ENCODE measurements around the gene TMEM114. TPM values are rescaled to one million over a fixed set of nuclear protein-coding genes. Genes with fewer than 3 reads are reported as not detected.

TMEM114 gene
- not detected in 2 replicates for total RNA-seq (2014; rRNA removed; shearing (Covaris generic))

DNA sequence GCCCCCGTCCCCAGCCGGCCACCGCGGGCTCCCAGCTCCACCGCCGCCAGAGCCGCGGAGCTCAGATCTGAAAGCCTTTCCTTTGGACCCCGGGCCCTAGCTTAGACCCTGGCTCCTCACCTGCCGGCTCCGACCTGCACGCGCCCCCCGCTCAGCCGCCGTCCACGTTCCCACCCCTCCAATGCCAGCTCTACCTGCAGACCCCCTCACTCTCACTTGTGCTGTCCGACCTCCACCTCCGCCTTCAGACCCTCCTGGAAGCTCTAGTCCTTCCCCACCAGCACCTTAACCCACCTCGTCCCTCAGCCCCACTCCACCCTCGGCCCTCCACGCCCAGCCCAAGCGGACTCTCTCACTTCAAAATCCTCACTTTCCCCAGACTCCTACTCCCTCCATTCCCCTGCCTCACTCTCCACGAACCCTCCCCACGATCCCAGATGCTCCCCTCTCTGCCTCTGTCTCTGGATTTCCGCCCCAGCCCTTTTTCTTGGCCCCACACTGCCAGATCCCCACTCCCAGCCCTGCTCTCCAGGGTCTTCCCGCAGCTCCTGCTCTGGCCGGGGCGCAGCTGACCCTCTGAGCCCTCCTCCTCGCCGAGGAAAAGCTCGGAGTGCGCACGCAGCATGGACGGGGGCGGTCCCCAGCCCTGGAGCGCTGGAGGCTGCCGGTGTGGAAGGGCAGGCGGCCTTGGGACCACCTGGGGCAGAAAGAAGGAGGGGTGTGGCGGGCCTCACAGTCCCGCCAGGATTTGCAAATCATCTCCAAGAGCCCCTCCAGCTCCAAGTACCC, at the start of gene TMEM114:
Gene TMEM114 (minus strand): TSS at position 612 of the 789 bp plus-strand sequence. CDS start 673 bp downstream, outside the sequence.

DNA sequence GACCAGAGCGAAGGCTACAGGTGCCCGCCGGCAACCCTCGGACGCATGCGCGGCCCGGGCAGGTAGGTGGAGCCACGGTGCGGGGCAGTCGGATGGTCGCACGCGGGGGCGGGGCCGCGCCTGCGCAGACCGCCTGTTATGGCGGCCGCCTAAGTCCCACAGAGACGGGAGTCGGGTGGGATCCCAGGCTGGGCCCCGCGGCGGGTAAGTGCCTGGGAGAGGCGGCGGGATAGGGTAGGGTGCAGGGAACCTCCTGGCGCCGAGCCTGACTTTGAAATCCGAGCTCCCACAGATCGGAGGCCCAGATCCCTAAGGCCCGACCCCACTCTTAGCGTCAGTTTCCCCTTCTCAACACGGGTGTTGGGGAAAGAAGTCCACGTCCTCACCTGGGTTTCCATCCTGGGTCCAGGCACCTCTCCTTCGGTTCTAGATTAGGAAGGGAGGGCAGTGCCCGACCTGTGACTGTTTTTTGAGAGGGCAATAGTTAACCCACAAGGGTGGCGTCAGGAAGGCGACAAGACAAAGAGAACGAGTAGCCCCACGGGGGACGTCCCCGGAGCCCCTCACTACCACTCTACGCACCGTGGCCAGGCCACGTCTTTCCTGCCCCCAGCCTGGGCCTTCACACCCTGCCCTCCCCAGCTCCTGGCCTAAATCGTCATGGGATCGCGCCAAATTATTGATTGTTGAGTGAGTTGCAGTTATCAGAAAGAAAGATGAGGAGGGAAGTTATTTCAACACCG, 31.4 kb upstream of the TMEM114 start, which contains the start of gene METTL22:
Gene METTL22 (plus strand): TSS at position 127 of the 743 bp plus-strand sequence. CDS start 3,968 bp downstream, outside the sequence.

Other genes with a start within 250 kb of the TMEM114 start
- 15.6 and 20.9 TPM in 2 replicates for gene METTL22, start 31.2 kb upstream of the TMEM114 start, total RNA-seq (2014; rRNA removed; shearing (Covaris generic))
- 1.2 and 1.5 TPM in 2 replicates for gene ABAT, start 84.1 kb upstream of the TMEM114 start, total RNA-seq (2014; rRNA removed; shearing (Covaris generic))
- gene TMEM186, start 207.1 kb upstream of the TMEM114 start, total RNA-seq (2014; rRNA removed; shearing (Covaris generic)), result 6.1 and 10.9 TPM in 2 replicates
- 54.5 and 69.5 TPM in 2 replicates for gene PMM2, start 207.3 kb upstream of the TMEM114 start, total RNA-seq (2014; rRNA removed; shearing (Covaris generic))